GM18861 (cell line): ENCODE measurements around the gene SP7.
"Not testable (repeated sequence)": the region's sequence is repeated elsewhere in the genome, so short reads cannot be mapped to it uniquely, and the experiment has no call there.

Source experiments
- ATAC-seq: cut with Tn5 transposase; IDR thresholded peaks from one replicate; pipeline ENCODE4 v1.9.1; 2021; ENCODE audit not compliant: unreplicated experiment

Gene SP7

DNA sequence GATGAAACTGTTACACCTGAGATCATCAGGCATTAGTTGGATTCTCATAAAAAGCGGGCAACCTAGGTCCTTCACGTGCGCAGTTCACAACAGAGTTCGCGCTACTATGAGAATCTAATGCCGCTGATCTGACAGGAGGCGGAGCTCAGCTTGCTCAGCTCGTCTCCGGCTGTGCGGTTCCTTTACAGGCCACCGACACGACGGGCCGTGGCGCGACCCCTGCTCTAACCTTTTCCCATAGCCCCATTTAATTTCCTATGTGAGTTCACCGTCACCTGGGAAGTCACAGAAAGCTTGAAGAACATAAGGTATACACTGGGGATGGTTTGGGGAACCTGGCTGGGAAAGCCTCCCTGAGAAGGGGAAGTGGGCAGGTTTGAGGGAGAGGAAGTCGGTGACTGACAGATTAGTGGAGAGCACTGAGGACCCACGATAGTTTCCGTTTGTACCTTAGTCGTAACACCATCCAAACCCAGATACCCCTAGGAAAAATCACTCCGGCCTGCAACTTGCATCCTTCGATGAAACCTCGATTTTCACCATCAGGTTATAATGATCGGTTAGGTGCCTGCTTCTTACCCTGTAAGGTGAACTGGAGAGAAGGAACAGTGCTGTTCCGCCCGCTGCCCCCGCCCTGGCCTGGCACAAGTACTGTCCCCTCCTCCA lies 11.9 kb downstream of the SP7 start:
- ATAC-seq, result peak; percentile 29

DNA sequence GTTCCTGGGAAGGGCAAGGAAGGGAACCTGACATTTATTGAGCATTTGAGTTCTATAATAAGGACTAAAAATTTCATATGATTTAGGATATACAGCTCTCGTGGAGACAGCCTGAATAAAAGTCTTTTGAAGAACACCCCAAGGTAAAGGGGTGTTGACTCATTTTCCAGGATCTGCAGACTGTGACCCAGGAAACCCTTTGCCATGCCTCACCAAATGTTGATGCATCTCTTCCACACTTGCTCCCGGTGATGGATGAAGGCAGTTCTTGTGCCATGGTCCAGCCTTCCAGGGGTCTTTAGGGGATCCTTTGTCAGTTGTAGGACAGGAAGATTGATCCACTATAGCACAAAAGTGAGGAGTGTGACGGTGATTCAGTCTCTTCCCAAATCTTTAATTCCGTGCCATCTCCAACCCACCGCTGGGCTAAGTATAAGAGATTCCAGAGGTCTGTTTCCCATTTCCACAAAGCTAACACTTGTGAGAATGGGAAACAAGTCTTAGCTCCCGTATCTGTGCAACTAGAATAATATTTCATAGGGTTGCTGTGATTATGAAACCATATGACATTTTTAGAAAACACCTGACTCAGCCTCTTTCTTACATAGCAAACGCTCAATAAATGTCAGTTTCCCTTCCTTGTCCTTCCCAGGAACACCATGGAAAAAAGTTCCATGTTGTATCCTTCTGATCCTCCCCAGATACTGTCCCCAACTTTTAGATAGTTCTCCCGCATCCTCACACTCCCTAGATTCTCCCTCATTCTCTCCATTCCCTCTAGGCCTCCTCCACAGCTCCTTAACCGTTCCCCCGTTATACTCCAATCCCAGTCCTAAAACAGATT lies 15.6 kb downstream of the SP7 start:
- no peak for ATAC-seq

DNA sequence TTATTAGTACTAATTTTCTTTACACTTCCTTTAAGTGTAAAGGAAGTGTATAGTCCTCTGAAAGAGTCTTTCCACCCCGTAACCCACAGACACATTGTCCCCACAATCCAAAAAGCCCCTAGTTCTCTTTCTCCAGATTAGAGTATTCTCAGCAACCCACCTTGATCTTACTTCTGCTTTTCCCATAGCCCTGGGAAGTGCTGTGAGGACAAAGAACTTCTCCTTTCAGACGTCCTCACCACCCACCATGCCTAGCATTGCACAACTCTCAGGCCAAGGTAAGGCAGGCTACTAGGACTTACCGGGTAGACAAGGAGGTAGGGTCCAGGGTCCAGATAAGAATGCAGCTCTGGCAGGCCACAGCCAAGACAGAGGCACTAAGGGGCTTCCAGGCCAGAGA lies 22.2 kb downstream of the SP7 start:
- no peak for ATAC-seq

DNA sequence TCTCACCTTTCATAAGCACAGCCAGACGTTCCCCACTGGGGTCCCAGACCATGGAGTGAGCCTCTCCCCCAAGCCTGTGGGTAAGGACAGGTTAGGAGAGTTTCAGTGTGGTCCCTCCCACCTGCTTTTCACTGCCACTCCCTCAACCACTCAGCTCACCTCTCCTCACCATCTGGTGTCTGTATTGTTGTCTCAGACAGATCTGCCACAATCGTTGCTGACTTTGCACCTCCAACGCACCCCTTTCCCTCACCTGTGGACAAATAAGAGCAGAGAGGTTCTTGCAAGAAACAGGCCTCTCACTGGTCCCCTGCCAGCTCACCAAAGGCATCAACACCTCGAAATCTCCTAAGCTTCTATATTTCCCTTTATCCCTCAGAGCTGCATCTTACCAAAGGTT lies 27.9 kb downstream of the SP7 start:
- ATAC-seq, result no peak

DNA sequence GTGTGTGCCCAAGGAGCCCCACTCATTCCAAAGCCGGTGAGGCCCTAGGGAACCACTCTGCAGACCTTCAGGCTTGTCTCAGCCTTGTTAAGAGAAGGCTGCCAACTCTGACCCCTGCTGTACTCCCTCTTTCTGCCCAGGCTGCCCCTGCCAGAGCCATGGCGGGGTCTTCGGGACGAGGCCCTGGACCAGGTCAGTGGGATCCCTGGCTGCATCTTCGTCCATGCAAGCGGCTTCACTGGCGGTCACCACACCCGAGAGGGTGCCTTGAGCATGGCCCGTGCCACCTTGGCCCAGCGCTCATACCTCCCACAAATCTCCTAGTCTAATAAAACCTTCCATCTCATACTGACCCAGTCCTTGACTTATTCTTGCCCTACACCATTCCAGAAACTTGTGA lies 29.3 kb downstream of the SP7 start:
- ATAC-seq, result no peak

DNA sequence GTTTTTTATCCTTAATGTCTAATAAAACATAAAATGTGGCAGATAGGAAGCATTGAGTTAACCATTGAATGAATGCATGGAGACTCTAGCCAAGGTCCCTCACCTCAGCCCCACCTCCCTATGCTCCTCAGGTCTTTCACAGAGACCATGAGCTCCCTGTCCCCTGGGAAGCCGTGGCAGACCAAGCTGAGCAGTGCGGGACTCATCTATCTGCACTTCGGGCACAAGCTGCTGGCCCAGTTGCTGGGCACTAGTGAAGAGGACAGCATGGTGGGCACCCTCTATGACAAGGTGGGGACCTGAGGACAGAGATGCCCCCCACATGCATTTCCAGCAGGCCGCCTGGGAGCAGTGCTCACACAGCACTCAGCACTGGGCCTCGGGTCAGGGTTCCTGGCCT lies 33.3 kb downstream of the SP7 start:
- no peak for ATAC-seq

DNA sequence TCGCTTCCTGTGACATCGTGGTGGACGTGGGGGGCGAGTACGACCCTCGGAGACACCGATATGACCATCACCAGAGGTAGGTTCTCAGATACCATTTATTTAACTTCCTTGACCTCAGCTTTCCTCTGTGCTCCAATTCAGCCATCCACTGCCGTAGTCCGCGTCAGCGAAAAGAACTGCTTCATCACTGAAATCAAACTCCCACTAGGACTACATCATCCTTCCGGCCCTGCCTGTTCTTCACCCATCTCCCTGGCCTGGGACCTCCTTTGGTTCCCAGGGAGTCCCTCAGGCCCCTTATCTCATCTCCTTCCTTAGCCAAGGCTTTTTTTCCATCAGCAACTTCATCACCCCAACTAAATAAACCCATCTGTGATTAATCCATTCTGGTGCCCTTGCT lies 36.0 kb downstream of the SP7 start:
- no peak for ATAC-seq

DNA sequence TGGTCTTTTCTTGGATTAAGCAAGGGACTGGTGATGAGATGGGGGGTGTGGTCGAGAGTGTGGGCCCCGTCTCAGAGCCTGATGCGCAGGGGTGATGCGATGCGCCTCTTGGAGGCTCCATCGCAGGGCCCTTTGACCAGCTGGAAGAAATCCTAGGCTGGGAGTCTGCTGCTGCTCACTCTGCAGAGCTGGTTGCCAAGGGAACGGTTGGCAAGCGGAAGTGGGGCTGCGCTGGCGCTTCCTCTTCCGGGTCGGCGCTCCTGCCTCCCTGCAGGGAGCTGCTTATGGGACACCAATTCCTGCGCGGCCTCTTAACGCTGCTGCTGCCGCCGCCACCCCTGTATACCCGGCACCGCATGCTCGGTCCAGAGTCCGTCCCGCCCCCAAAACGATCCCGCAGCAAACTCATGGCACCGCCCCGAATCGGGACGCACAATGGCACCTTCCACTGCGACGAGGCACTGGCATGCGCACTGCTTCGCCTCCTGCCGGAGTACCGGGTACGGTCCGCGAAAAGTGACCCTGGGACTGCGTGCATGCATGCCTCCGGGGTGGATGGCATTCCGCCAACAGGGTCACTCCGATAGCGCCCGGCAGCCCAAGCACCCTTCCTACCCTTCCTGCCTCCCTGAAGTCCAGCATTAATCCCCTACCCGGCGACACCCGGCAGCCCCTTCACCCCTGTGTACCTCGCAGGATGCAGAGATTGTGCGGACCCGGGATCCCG lies 36.5 kb downstream of the SP7 start, which contains the start of gene MYG1:
TSS of gene MYG1 (plus strand) at position 242 of the 727 bp plus-strand sequence. CDS start at position 285, 43 bp downstream.
- ATAC-seq, result peak; percentile 65

DNA sequence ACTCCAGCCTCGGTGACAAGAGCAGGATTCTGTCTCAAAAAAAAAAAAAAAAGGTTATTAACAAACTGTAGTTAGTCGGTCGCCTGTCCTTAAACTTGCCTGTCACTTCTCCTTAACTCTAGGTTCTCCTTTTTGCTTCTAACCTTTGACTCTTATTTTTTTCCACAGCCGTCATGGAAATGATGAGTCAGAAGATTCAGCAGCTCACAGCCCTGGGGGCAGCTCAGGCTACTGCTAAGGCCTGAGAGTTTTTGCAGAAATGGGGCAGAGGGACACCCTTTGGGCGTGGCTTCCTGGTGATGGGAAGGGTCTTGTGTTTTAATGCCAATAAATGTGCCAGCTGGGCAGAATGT lies 37.1 kb downstream of the SP7 start:
- ATAC-seq, result no peak

DNA sequence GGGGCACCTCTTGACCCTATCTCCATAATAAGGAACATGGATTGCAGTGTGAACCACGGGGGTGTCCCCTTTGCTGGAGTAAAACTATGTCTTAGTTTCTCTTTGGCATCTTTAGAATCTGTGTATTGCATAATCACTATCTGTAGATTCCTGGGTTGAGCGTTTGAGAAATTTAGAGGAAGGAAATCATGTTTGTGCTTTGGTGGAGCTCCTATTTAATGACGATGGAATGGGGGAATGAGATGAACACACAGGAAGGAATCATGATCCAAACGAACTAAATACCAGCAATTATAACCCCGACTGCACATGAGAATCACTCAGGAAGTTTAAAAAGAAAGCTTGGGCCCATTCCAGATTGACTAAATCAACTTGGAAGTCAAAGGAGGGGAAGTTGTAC lies 38.0 kb downstream of the SP7 start:
- no peak for ATAC-seq

DNA sequence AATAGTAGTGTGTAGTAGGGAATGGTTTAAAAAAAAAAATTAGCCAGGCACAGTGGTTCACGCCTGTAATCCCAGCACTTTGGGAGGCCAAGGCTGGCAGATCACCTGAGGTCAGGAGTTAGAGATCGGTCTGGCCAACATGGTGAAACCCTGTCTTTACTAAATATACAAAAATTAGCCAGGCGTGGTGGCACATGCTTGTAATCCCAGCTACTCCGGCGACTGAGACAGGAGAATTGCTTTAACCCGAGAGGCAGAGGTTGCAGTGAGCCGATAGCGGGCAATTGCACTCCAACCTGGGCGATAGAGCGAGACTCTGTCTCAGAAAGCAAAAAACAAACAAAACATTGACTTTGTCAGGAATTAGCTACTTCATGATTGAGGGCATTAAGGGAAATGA lies 39.0 kb downstream of the SP7 start:
- ATAC-seq, result not testable (repeated sequence)

DNA sequence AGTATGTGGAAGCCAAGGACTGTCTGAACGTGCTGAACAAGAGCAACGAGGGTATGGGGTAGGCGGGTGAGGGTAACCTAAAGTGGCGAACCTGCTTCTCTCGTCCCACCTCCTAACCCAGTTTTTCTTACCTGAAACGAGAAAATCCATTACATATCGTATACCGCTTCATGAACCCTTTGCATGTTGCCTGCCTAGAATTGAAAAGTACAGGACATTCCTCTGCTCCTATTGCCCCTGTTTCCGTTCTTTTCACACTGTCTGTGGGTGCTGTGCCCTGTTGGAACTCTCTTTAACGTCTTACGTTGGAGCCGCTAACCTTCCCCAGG lies 40.3 kb downstream of the SP7 start:
- ATAC-seq, result no peak

DNA sequence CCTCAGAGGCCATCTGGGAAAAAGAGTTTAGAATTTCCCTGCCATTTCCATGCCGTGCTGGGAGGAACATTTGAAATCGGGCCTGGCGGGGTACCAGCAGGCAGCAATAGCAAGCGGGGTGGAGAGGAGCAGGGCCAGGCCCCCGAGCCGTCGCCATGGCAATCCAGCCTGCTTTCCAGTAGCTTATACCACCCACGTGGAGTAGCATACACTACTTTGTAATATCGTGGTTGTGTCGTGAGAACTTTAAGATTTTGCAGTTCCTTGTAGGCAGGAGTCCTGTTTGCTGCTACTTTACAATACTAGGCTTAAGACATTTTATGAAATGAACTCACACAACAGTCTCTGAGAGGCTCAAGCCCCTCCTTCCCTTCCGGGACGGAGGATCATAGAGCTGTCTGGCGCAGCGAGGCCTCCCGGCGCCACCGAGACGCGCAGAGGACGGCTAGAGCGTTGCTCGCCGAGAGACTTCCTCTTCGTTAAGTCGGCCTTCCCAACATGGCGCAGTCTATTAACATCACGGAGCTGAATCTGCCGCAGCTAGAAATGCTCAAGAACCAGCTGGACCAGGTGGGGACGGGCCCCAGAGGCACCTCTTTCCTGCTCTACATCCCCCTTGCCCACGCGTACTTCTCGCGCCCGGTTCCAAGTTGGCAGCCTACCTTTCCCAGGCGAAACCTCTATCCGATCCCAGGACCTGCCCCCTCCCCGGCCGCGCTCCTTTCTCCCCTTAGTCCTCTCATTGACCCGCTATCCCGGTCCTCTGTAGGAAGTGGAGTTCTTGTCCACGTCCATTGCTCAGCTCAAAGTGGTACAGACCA lies 40.9 kb downstream of the SP7 start, which contains the start of gene PFDN5:
TSS of gene PFDN5 (plus strand) at position 473 of the 821 bp plus-strand sequence. CDS start at position 499, 26 bp downstream.
- ATAC-seq, result peak; percentile 81

DNA sequence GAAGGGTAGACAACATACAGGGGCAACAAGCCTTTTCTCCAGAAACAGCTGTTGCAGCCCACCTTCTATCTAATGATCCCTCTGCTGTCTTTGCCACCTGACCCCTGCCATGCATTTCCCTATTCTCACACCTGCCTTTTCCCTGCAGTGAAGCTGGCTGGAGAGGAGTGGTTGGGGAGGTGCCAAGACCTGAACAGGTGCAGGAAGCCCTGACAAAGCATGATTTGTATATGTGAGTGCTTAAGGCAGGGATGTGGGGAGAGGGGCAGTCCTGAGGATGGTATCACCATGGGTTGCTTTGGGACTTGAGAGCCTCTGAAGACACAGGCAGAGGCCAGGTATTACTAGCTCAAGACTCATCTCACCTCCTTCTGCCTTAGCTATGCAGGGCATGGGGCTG lies 43.7 kb downstream of the SP7 start:
- no peak for ATAC-seq

DNA sequence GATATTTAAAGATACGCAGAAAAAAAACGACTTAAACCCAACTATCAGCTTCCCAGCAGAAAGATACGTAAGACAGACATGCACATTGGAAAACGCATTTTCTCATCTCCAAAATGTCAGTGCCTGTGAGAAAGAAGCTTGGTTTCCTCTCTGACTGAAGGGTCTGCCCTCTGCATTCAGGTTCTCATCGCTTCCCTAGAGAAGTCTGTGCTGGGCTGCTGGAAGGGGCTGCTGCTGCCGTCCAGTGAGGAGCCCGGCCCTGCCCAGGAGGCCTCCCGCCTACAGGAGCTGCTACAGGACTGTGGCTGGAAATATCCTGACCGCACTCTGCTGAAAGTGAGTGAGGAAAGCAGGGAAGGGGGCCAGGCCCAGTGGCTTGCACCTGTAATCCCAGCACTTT lies 45.5 kb downstream of the SP7 start:
- no peak for ATAC-seq

DNA sequence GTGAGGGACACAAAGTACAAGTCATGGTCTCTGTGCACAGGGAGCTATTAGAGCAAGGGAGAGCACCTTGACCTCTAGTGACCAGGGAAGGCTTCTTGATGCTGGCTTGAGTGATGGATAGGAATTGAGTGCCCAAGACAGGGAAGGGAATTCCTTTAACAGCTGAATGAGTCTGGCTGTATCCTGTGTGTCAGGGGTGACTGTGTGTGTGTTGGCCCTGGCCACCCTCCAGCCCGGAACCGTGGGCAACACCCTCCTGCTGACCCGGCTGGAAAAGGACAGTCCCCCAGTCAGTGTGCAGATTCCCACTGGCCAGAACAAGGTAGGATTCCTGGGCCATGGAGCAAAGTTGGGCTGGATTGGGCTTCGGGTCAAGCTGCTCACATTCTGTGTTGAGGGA lies 46.3 kb downstream of the SP7 start:
- ATAC-seq, result no peak

DNA sequence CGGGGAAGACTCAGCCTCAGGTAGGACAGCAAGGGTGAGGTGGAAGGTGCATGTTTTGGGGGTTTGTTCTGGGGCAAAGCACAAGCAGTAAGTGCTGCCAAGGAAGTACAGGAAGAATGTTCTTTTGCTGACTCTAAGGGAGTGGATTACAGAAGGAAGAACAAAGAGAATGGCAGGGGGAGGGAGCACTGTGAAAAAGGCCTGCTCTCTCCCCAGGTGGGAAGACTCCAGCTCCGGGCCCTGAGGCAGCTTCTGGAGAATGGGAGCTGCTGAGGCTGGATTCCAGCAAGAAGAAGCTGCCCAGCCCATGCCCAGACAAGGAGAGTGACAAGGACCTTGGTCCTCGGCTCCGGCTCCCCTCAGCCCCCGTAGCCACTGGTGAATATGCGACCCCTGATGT lies 47.8 kb downstream of the SP7 start:
- no peak for ATAC-seq

DNA sequence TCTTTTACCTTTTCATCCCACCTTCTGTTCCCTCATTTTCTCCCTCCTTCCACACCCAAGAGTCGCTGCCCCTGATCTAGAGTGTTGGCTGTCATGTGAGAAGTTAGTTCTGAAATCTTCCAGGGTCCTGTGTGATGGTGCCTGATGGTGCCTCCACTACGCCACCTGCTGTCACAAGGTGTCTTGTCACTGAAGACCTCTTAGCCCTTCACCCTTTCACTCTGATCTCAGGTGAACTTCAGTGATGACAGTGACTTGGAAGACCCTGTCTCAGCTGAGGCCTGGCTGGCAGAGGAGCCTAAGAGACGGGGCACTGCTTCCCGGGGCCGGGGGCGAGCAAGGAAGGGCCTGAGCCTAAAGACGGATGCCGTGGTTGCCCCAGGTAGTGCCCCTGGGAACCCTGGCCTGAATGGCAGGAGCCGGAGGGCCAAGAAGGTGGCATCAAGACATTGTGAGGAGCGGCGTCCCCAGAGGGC lies 48.4 kb downstream of the SP7 start:
- no peak for ATAC-seq

DNA sequence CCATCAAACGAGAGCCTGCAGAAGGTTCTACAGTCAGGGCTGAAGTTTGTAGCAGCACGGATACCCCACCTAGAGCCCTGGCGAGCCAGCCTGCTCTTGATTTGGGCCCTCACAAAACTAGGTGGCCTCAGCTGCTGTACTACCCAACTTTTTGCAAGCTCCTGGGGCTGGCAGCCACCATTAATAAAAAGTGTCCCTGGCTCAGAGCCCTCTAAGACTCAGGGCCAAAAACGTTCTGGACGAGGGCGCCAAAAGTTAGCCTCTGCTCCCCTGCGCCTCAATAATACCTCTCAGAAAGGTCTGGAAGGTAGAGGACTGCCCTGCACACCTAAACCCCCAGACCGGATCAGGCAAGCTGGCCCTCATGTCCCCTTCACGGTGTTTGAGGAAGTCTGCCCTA lies 49.7 kb downstream of the SP7 start:
- no peak for ATAC-seq

DNA sequence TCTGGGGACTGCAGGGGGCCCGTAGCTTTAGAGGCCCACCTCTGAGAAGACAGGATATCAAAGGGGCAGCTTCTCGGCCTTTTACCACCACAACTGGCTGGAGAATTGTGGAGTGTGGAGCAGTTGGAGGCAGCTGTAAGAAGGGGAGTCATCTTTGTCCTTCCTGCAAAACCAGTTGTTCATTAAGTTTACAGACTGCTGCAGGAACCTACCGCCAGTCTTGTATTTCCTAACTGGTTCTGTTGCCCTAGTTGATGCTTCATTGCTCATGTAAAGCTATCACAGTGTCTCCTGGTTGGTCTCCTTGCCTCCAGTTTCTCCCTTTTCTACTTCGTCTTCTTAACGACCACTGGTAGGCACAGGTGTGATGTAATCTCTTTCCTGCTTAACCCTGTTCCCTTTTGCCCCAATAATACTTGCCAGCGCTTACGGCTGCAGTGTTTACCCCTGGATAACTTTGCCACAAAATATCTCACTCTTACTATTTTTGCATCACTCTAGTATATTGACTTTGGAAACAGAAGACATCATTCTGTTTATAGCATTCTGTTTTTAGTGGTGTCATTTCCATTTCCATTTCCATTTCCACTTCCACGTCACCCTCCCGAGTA lies 56.2 kb downstream of the SP7 start:
- no peak for ATAC-seq
